Stimulated activated CD4-positive, alpha-beta T cell treated with anti-CD3 and anti-CD28 coated beads, Interleukin-4, amount 100 ng/mL, for 24 hours (primary cell): ENCODE results near the gene BCLAF1.
"Not testable (repeated sequence)": the region's sequence is repeated elsewhere in the genome, so short reads cannot be mapped to it uniquely, and the experiment has no call there.

ENCODE experiments used
- DNase-seq: peaks from one replicate; pipeline ENCODE4 v3.0.0-alpha.2; 2020

Gene BCLAF1

GRCh38 chr6:136289579-136290409 lies at the start of gene BCLAF1:
BCLAF1 (minus strand) TSS chr6:136289846; CDS start chr6:136279866, 9,980 bp downstream.
- DNase-seq = peak; percentile 99

- DNase-seq = no peak
Observed at GRCh38 chr6:136338486-136338885, 48.8 kb upstream of the BCLAF1 start.

GRCh38 chr6:136337606-136338005 lies 48.0 kb upstream of the BCLAF1 start:
- DNase-seq = no peak

GRCh38 chr6:136337121-136337520 lies 47.5 kb upstream of the BCLAF1 start:
- no peak for DNase-seq

DNA sequence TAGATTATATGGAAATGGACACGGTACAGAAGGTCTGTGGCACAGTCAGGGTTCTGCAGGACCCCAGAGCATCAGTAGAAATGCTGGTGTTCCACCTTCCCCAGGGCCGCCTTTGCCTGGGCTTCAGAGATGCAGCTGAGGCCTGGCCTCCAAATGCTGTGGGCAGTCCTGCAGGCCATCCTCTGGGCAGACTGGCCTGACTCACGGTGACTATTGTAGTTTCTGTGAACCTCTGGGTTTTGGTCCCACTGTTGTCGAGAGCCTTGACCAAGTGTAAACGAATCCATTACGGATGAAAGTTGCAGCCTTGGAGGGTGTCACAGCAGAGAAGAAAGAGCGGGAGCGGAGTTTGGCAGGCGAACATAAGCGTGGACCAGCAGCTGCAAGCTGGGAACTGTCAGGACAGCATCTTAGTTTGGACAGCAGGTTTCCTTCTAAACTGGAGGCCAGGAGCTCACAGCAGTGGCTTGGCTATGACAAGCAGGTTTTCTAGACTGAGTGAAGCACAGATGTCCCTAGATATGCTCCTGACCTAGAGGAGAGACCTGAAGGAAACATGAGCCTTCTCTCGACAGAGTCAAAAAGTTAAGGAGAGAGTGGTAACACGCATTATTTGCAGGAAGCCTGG lies 46.2 kb upstream of the BCLAF1 start:
- DNase-seq = no peak

DNA sequence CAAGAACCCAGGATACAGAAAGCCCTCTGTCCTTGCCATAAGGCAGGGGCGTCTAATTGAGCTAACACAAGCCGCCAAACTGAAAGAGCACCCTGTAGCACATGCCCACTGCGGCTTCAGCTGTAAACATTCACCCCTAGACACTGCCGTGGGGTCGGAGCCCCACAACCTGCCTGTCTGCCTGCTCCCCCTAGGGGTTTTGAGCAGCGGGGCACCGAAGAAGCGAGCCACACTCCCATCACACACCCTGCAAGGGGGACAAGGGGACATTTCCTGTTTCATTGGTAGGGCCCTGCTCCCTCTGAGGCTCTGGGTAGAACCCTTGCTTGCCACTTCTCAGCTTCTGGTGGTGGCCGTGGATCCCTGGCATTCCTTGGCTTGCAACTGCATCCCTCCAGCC lies 45.2 kb upstream of the BCLAF1 start:
- DNase-seq = no peak

DNA sequence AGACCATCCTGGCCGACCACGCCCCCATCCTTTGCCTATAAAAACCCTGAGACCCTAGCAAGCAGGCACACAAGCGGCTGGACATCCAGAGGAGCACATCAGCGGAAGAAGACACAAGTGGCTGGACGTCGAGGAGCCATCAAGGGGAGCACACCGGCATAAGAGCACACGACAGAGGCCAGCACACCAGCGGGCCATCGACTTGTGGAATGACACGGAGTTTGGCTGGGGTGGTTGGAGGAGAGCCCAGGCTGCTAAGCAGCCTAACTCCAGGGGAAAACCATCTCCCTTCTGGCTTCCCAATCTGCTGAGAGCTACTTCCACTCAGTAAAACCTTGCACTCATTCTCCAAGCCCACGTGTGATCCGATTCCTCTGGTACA lies 44.8 kb upstream of the BCLAF1 start:
- DNase-seq = no peak

GRCh38 chr6:136333824-136334464 lies 44.3 kb upstream of the BCLAF1 start:
- DNase-seq = no peak

GRCh38 chr6:136331461-136331860 lies 41.8 kb upstream of the BCLAF1 start:
- DNase-seq = no peak

DNA sequence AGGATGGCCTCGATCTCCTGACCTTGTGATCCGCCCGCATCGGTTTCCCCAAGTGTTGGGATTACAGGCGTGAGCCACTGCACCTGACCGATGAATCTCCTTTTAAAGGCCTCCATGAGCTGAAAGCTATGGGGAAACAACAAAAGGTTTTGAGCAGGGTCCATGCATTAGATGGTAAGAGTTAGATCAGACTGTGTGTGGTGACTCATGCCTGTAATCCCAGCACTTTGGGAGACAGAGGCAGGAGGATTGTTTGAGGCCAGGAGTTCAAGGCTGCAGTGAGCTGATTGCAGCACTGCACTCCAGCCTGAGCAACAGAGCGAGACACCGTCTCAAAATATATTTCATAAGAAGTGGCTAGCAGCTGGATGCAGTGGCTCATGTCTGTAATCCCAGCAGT lies 41.0 kb upstream of the BCLAF1 start:
- no peak for DNase-seq

DNA sequence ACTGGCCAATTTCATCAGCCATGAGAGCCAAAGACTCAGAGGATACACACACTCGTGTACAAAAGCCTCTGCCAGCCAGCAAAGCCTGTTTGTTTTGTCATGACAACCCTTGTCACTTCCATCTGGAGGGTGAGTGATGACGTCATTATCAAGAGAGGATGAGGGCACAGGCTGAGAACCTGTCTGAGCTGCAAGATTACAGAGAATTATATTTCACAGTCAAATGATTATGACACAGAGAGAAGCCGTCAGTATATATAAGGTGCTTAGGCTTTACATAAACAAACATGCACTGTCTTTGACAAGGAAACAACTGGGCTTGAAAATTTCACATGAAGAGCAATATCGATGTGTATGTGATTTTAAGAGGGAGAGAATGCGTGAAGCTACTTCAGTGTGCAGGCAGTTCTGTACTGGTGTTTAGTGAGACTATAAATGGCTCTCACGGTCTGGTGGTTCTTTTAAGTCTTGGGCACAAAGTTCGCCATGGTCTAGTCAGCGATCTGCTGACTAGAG lies 36.5 kb upstream of the BCLAF1 start:
- DNase-seq = no peak

DNA sequence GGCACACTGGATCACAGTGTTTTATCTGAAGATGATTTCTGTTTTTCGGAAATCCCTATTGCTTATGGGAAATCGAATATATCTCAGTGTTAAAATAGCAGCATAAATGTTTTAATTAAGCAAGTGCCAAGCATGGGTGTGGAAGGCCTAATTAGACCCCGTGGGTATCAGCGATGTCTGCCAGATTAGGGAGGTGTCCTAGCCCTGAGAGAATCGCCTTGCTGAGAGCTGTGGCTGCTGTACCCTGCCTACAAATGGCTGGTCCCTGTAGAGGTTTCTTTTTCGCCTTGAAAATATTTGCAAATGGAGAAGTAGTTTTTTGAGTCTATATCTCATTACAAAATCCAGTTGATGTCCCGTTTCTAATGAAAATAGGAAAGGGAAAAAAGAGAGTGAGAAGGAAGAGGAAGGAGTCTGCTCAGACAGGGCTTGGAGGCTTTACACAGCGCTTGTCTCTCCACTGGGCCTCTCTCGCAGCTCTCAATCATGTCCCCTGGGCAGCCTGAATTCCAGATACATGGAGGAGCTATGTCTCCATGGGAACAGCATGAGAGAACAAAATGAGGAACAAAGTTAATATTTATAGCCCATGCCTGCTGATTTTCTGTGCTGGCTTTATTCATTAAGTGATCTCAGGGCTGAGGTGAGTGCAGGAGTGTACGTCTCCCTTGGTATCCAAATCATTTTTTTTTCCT lies 35.2 kb upstream of the BCLAF1 start:
- no peak for DNase-seq

- DNase-seq = no peak
Observed at GRCh38 chr6:136323431-136324112, 33.9 kb upstream of the BCLAF1 start.

- no peak for DNase-seq
Observed at GRCh38 chr6:136319732-136320131, 30.1 kb upstream of the BCLAF1 start.

DNA sequence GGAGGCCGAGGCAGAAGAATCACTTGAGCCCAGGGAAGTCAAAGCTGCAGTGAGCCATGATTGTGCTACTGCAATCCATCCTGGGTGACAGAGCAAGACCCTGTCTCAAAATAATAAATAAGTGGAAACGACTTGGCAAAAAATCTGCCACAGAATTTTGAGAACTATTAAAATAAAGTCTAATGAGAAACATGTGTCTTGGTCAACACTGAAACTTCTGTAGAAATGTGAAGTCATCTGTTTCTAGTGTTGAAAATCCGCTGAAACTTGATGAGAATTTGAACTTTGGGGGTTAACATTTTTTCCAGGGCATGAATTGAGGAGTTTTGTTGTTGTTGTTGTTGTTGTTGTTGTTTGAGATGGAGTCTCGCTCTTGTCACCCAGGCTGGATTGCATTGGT lies 29.0 kb upstream of the BCLAF1 start:
- DNase-seq = no peak

DNA sequence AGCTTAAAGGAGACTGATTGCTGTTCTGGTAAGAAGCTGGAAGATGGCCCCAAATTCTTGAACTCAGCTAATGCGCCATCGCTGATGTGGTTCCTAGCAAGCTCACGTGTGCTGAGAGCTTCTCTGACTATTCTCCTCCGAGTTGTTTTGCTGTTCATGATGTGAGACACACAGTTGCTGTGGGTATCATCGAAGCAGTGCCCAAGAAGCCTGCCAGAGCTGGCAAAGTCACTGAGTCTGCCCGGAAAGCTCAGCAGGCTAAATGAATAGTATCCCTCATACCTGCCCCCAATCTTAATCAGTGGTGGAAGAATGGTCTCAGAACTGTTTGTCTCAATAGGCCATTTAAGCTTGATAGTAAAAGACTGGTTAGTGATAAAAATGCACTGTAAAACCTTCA lies 28.3 kb upstream of the BCLAF1 start:
- DNase-seq = no peak

- DNase-seq = peak; percentile 68
Observed at GRCh38 chr6:136317021-136317694, 27.5 kb upstream of the BCLAF1 start.

DNA sequence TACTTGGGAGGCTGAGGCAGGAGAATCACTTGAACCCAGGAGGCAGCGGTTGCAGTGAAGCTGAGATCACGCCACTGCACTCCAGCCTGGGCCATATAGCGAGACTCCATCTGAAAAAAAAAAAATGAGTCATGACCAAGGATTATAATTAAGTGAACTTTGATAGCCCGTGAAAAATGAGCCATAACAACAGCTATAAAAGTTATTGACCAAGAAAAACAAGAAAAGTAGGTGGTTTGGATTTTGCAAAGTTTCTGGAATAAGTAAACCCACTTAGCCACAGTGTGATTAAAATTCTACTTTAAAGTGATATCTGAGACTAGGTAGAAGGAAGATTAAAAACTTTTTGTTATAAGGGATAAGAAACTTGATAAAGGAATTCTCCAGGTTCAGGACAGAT lies 25.9 kb upstream of the BCLAF1 start:
- no peak for DNase-seq

GRCh38 chr6:136312975-136313374 lies 23.3 kb upstream of the BCLAF1 start:
- no peak for DNase-seq

GRCh38 chr6:136309729-136310311 lies 20.2 kb upstream of the BCLAF1 start:
- DNase-seq = no peak

- no peak for DNase-seq
Observed at GRCh38 chr6:136309171-136309570, 19.5 kb upstream of the BCLAF1 start.

- DNase-seq = not testable (repeated sequence)
Observed at GRCh38 chr6:136308469-136308868, 18.8 kb upstream of the BCLAF1 start.
